NCI-H2107 treated with DMSO at 0.1 percent for 48 hours (cell line): ENCODE measurements around the gene HDHD3.
"Not testable (repeated sequence)": the region's sequence is repeated elsewhere in the genome, so short reads cannot be mapped to it uniquely, and the experiment has no call there.

Experiments
- DNase-seq: peaks from one replicate; lab custom pipeline; 2025; ENCODE audit not compliant: unreplicated experiment; lab: John Stamatoyannopoulos, UW

The HDHD3 gene

GRCh38 chr9:113368348-113368981 lies 8.3 kb downstream of the HDHD3 start:
- DNase-seq: no peak

- not testable (repeated sequence) for DNase-seq
Observed at GRCh38 chr9:113365652-113366051, 11.1 kb downstream of the HDHD3 start.

- DNase-seq: no peak
Observed at GRCh38 chr9:113364951-113365350, 11.8 kb downstream of the HDHD3 start.

GRCh38 chr9:113363336-113363735 lies 13.4 kb downstream of the HDHD3 start:
- DNase-seq: no peak

- DNase-seq: no peak
Observed at GRCh38 chr9:113361304-113362018, 15.3 kb downstream of the HDHD3 start.

GRCh38 chr9:113360242-113360842 lies 16.4 kb downstream of the HDHD3 start:
- DNase-seq: no peak

- no peak for DNase-seq
Observed at GRCh38 chr9:113359385-113359784, 17.4 kb downstream of the HDHD3 start.

GRCh38 chr9:113356686-113357292 lies 20.0 kb downstream of the HDHD3 start:
- DNase-seq: no peak

- DNase-seq: no peak
Observed at GRCh38 chr9:113355040-113355596, 21.7 kb downstream of the HDHD3 start.

GRCh38 chr9:113352411-113352810 lies 24.4 kb downstream of the HDHD3 start:
- no peak for DNase-seq

- no peak for DNase-seq
Observed at GRCh38 chr9:113352006-113352405, 24.8 kb downstream of the HDHD3 start.

GRCh38 chr9:113350937-113351336 lies 25.8 kb downstream of the HDHD3 start:
- DNase-seq: no peak

- DNase-seq: peak; percentile 35
Observed at GRCh38 chr9:113350107-113350661, 26.6 kb downstream of the HDHD3 start.

GRCh38 chr9:113349445-113350094 lies 27.2 kb downstream of the HDHD3 start, which contains the start of gene BSPRY:
TSS of gene BSPRY (plus strand) at chr9:113349541. CDS start at chr9:113349580, 39 bp downstream.
- DNase-seq: no peak

GRCh38 chr9:113349066-113349444 lies 27.7 kb downstream of the HDHD3 start:
- peak; percentile 16 for DNase-seq

GRCh38 chr9:113348437-113348836 lies 28.3 kb downstream of the HDHD3 start:
- no peak for DNase-seq

GRCh38 chr9:113345671-113346070 lies 31.1 kb downstream of the HDHD3 start:
- DNase-seq: no peak

GRCh38 chr9:113345190-113345589 lies 31.6 kb downstream of the HDHD3 start:
- DNase-seq: no peak

- DNase-seq: peak; percentile 88
Observed at GRCh38 chr9:113343732-113344231, 33.0 kb downstream of the HDHD3 start.

GRCh38 chr9:113341712-113342410 lies 34.9 kb downstream of the HDHD3 start:
- DNase-seq: no peak
